Sigmoid colon (tissue), 4 donors: Measurements from ENCODE around the gene ACP7.

ENCODE experiments used
- CTCF ChIP-seq, 4 experiments: fragments of 450-650 bp in 3 of 4; fragments of 200-600 bp in 1 of 4; IDR thresholded peaks; one replicate each; pipeline ENCODE4 v1.5.1; 2016 to 2019; ENCODE audit warnings: antibody characterized with exemption in 4 of 4, mild to moderate bottlenecking in 3 of 4, moderate library complexity in 2 of 4
- EP300 ChIP-seq, 4 donors: sonication (generic); formaldehyde crosslinking; IDR thresholded peaks; one replicate each; pipeline ENCODE4 v1.6.1; 2017; ENCODE audit warnings: antibody characterized with exemption in 4 of 4
- POLR2A ChIP-seq, 2 donors: fragments of 450-650 bp; IDR thresholded peaks; one replicate each; pipeline ENCODE4 v1.6.1; 2016; ENCODE audit warnings: antibody characterized with exemption in 2 of 2, mild to moderate bottlenecking in 2 of 2, moderate library complexity in 2 of 2
- POLR2AphosphoS5 ChIP-seq, 4 donors: sonication (generic); formaldehyde crosslinking; IDR thresholded peaks; one replicate each; pipeline ENCODE4 v1.6.1; 2017; ENCODE audit warnings: antibody characterized with exemption in 4 of 4

GRCh38 chr19:39132344-39132969 is 48.3 kb downstream of the ACP7 start:
- TF ChIP-seq POLR2AphosphoS5 (IDR thresholded peaks at IDR 0.05) (no peak), CTCF (IDR thresholded peaks at IDR 0.05) (no peak), POLR2A (IDR thresholded peaks at IDR 0.05) (no peak), EP300 (IDR thresholded peaks at IDR 0.05) (no peak)
